Measurements from ENCODE around the gene GRIN1.

The GRIN1 gene

DNA sequence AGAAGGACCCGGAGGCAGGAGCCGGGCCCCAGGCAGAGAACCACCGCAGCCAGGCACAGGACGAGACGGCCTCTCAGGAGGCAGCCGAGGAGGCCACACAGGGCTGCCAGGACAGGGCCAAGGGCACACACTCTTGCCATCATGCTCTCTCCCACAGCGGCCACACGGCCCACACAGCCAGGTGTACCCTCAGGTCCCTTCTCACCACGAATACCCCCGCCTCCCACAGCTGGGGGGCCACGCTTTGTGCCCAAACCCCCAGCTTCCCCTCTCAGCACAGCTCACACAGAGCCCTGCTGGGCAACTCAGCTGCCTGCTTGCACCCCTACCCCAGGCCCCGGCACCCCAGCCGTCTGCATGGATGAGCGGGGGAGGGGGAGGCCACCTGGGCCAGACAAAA lies 54.8 kb downstream of the GRIN1 start:
- no peak for DNase-seq (ENCODE audit: low spot score)

DNA sequence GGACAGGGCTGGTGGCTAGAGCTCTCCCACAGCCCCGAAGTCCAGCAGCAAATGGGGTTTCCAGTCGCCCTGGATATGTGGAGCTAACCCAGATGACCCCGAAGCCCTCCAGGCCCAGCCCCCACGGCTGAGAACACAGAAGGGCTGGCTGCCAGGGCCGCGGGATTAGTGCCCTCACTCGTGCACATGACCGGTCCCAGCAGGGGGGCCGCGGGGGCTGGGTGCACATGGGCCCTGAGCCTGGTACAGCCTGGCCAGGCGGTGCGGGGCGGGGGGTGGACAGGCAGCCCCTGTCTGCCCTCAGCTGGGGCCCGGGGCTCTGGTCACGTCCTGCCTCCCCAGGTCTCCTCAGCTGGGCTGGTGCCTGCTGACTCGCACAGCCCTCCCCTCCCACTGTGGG lies 55.4 kb downstream of the GRIN1 start:
- DNase-seq (ENCODE audit: low spot score), result no peak

DNA sequence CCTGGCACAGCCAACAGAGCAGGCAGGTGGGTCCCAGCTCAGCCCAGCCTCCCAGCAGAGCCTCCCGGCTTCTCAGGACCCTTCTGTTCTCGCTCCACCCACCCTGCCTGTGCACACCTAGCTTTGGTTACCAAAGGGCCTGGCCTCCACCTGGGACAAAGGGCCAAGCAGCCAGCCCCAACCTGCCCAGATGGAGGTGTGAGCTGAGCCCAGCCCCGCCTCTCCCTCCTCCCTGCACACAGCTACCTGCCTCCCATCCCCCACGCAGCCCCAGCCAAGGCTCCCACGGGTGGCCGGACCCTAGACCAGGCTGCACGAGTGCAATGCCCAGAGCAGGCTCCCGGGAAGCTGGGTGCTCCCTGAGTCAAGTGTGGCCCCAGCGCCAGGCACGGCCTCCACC lies 56.0 kb downstream of the GRIN1 start:
- DNase-seq (ENCODE audit: low spot score), result no peak

DNA sequence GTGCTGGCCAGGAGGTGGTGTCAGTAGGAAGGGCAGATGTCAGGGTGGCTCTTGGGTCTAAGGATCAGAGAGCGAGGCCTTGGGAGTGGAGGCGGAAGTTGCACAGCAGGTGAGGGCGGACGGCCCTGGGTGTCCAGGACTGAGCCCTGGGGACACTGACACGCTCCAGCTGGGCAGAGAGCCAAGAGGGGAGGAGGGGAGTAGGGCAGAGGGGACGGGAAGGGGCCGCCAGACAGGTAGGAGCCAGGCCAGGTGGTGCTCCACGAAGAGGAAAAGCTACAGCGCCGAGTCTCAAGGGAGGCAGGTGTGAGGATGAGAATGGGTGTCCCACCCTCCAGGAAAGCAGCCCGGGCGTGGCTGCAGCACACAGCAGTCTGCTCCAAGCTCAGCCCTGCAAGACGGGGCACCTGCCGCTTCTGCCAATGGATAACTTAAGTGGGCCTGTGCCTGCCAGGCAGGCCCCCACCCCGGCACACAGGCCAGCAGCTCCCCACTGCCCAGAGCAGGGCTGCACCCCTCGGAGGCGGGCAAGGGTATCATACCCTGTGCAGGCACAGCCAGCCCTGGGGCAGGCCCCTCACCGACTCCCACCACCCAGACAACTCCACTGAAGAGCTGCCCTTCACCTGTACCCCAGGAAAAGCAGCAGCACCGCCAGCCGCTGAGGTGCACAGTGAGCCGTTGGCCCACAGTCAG lies 56.7 kb downstream of the GRIN1 start:
- DNase-seq (ENCODE audit: low spot score), result no peak

DNA sequence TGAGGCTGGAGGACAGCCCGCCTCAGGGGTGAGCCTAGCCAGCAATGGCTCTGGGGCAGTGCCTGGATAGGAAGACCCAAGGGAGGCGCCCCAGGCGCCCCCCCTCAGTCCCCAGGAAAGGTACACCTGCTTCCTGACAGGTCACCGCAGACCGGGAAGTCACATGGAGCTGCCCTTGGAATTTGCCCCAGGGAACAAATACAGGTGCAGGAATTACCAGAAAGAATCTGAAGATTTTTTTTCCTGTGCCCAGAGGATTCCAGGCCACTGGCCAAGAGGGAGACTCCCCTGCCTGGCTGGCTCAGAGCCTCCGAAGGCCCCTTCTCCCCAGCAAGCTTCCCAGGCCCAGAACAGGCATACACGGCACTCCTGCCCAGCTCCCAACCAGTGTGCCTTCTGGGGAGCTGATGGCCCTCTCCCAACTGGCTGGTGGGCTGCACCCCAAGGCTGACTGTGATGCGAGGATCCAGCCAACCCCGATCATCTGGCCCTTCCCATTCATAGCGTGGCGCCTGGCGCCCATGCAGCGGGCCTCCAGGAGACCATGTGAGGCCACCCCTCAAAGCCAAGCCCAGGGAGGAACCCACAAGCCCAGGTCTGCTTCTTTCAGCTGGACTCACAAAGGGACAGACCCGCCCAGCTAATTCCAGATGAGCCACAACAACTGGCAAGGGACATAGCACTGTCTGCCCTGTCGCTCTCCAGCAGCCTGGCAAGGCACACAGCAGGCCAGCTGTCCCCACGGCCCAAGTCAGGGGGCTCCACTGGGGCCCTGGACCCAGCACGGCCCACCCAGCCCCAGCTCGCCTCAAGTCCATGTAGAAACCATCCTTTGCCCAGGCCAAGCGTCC lies 59.3 kb downstream of the GRIN1 start:
- DNase-seq (ENCODE audit: low spot score), result no peak

DNA sequence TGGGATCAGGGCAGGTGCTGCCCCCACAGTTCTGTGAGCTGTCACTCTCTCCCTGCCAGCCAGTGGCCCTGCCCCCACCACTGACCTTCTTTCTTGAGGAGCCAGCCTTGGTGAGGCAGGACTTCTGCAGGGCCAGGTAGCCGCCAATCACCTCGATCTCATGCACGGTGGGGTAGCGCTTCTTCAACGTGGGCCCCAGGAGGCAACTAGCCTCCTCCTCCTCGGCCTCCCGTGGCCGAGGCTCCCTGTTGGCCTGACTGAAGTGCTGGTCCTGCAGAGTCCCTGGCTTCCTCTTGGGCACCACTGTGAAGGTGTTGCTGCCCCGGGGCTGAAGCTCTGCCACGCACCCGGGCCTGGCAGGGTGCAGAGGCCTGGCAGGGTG lies 59.9 kb downstream of the GRIN1 start:
- peak; percentile 61 for DNase-seq (ENCODE audit: low spot score)

DNA sequence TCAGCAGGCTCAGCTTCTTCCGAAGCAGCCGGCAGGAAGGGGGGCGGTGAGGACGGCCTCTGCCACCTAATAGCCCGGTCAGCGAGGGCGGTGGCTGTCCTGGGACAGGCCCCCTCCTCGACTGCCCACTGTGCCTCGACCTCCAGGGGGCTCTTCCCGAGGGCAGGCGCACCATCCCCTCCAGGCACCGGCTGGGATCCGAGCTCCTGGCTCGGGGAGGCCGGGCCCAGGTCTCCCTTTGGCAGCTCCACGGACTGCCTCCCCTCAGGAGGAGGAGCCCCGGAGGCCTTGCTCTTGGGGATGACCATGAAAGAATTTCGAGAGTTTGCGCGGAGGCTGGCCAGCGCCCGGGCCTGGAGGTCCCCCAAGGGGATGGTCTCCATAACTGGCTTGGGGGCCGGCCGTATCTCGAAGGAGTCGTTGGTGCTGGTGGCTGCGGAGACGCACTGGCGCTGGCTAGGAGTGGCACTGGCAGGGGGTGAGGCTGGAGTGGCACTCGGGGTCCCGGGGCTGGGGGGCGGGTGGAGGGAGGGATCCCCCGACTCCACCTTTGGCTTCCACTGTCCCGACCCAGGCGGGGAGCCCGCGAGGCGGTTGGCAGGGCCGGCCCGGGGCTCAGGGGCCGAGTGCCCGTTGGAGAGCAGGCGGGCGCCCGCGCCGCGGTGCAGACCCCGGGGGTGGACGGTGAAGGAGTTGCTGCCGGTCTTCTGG lies 60.6 kb downstream of the GRIN1 start:
- peak; percentile 65 for DNase-seq (ENCODE audit: low spot score)

DNA sequence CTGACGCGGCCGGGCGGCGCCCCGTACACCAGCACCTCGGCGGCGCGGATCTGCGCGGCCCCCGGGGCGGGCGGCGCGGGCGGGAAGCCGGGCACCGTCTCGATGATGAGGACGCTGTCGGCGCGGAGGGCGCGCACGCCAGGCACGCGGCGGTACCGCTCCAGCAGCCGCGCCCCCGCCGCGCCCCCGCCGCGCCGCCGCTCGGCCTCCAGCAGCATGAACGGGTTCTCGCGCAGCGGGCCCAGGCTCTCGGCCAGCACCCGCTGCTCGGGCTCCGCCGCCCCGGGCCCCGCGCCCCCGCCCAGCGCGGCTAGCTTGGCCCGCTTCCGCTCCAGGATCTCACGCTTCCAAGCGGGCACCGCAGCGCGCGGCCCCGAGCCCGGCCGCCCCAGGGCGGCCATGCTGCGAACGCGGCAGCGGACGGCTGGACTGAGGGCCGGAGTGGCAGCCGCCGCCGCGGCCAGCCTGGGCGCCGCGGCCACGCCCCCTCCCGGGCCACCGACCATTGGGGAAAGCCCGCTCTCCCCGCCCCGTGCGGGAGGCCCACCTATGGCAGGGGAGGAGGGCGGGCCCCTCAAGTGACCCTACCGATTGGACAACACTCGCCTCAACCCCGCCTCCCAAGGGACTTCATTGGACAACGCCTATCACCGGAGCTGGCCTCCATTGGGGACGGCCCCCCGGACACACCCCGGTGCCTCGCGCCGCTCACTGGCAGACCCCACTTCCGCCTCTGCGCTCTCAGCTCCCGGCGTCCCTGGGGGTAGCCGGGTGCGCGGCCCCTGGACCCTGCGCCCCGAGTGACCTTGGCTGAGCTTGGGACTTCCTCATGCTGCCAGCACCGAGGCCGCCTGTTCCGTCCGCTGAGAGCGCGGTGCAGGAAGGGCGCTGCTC lies 61.6 kb downstream of the GRIN1 start, which contains the start of gene TPRN:
TSS of gene TPRN (minus strand) at position 431 of the 894 bp plus-strand sequence. CDS start at position 401, 30 bp downstream.
- peak; percentile 100 for DNase-seq (ENCODE audit: low spot score)

DNA sequence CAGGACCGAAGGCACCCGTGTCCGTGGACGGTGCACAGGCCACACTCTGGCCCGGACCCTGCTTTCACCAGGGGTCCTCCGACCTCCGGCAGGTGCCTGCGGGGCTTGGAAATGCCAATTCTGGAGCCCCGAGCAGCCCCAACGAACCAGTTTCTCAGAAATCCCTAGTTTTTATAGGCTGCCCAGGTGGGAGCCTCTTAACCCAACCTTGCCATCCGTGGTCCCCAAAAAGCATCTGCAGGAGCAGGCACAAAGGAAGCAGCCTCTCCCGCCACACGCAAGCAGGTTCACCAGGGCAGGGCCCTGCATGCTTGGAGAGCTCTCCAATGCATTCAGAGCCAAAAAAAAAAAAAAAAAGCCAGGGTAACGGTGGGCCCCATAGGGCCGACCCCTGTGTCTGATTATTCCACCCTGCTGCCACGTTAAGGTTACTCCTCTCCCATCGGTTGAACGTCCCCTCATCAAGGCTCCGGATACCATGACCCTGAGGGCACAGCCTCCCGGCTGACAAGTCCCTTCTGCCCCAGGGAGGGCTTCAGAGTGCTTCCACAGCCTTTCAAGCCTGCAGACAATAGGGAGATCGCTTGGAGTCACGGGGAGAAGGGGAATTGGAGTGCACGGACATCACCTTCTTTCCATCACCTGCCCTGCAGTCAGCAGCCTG lies 62.4 kb downstream of the GRIN1 start:
- DNase-seq (ENCODE audit: low spot score), result peak; percentile 53

DNA sequence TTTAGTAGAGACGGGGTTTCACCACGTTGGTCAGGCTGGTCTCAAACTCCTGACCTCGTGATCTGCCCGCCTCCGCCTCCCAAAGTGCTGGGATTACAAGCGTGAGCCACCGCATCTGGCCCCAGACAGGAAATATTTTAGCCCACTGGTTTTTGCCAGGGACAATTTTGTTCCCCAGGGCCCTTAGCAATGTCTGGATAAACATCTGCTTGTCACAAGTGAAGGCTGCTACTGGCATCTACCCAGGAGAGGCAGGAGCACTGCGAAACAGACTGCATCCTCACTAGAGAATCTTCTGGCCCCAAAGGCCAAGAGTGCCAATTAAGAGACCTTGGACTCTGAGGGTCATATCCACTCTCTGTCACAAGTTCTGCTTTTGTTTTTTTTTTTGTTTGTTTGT lies 64.0 kb downstream of the GRIN1 start:
- no peak for DNase-seq (ENCODE audit: low spot score)

DNA sequence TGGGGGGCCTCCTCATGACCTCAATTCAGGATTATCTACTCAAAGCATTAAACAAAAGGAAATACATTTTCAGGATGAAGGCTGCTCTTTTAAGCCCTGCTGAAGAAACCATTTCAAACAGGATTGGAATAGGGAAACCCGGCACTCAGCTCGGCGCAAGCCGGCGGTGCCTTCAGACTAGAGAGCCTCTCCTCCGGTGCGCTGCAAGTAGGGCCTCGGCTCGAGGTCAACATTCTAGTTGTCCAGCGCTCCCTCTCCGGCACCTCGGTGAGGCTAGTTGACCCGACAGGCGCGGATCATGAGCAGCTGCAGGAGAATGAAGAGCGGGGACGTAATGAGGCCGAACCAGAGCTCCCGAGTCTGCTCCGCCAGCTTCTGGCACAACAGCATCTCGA lies 65.8 kb downstream of the GRIN1 start:
- no peak for DNase-seq (ENCODE audit: low spot score)

DNA sequence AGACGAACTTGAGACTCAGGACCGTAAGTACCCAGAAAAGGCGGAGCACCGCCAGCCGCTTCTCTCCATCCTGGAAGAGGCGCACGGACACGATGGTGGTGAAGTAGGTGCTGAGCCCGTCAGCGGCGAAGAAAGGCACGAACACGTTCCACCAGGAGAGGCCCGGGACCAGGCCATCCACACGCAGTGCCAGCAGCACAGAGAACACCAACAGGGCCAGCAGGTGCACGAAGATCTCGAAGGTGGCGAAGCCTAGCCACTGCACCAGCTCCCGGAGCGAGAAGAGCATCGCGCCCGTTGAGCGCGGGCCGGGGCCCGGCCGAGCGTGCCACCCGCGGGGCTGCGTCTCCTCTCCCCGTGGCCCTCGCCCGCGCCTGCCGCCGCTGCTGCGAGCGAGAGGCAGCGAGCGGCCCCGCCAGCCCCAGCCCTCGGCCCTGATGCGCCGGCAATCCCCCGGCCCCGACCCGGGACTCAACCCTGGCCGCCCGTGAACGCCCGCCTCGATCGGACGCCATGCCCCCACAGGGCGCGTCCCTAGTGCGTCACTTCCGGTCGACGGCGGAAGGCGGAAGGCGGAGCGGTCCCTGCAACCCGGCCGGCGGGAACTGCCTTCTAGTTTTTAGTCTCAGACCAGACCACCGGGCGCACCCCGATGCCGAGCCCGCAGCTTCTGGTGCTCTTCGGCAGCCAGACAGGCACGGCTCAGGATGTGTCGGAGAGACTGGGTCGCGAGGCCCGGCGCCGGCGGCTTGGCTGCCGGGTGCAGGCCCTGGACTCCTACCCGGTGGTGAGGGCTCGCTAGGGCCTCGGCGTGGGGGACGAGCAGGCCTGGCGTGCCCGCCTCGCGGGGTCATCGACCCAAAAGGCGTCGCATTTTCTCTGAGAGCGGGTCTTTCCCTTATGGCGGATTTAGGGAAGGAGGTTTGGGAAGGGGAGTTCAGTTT lies 66.4 kb downstream of the GRIN1 start, which contains the start of the genes NDOR1 and TMEM203:
TSS of gene NDOR1 (plus strand) at position 575 of the 944 bp plus-strand sequence. CDS start at position 653, 78 bp downstream.
TSS of gene TMEM203 (minus strand) at position 523 of the 944 bp plus-strand sequence. CDS start at position 289, 234 bp downstream.
- DNase-seq (ENCODE audit: low spot score), result peak; percentile 93

DNA sequence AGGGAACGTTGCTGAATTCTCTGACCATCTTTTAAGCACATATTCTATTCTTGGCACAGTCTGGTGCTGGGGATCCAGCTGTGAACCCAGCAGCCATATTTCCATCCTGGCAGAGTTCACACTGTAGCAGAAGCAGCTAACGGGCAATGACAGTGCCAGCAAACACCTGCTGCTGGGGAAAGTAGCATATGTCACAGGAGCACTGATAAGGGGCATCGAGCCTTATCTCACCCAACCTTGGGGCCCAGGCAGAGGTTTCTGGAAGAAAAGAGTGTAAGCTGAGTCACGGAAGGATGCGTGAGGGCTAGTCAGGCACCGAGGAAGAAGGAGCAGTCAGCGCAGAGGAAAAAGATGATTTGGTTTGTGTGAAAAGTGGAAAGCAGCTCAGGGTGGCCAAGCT lies 67.6 kb downstream of the GRIN1 start:
- DNase-seq (ENCODE audit: low spot score), result no peak

DNA sequence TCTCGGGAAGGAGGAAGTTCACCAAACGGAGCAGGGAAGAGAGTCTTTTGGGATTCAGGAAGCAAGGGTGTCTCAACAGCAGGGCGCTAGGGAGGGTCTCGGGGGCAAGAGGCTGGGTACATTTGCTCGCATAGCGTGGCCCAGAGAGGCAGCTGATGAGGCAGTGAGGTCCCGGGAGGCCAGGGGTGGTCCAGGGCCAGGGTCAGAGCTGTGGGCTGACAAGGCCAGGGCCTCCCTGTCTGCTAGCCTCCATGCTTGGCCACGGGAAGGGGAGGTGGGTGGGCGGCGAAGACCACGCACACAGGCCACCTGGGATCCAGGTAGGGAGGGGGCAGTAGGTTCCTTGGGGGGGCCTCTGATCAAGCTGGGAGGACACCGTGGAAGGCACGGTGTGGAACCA lies 72.6 kb downstream of the GRIN1 start:
- DNase-seq (ENCODE audit: low spot score), result no peak

DNA sequence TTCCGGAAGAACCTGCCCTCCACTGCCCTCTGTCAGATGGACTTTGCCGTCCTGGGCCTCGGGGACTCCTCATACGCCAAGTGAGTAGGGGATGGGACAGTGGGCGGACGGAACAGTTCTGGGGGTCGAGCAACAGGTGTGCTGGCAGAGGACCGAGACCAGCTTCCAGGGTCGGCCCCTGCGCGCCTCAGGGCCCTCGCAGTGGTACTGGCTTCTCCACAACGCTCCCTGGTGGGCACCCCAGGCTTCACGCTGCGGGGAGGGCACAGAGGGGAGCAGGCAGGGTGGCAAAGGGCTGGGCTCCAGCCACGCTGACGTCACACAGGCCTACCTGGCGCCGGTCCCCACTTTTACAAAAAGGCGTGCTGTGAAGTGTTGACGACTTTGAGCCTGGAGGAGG lies 73.6 kb downstream of the GRIN1 start:
- no peak for DNase-seq (ENCODE audit: low spot score)

DNA sequence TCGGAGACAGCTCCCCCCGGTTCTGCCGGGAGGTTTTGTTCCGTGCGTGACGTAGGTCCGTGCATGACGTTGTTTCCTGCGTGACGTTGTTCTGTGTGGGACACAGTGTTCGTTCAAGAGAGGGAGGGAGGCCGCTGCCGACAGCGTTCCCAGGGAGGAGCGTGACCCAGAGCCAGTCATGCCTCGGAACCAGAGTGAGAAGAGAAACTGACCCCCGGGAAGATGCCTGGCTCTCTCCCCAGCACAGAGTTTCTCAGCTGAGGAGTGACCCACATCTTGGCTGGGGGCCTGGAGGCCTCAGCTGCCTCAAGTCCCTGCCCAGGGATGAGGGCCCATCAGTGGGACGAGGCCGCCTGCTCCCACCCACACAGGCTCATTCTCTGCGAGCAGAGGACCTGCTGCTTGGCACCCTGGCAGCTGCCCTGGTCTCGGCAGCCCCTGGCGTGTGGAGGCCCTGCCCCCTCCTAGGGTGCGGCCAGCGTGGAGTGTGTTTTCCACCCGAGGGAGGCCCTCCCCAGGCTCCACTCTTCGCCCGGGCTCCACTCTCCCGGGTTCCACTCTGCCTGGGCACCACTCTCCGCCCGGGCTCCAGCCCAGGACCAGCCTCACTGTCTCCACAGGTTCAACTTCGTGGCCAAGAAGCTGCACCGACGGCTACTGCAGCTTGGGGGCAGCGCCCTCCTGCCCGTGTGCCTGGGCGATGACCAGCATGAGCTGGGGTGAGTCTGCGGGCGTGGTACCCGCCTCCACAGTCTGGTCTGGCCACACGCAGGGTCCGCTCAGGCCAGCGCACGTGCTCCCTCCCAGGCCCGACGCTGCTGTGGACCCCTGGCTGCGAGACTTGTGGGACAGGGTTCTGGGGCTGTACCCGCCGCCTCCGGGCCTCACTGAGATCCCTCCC lies 74.5 kb downstream of the GRIN1 start:
- peak; percentile 62 for DNase-seq (ENCODE audit: low spot score)

DNA sequence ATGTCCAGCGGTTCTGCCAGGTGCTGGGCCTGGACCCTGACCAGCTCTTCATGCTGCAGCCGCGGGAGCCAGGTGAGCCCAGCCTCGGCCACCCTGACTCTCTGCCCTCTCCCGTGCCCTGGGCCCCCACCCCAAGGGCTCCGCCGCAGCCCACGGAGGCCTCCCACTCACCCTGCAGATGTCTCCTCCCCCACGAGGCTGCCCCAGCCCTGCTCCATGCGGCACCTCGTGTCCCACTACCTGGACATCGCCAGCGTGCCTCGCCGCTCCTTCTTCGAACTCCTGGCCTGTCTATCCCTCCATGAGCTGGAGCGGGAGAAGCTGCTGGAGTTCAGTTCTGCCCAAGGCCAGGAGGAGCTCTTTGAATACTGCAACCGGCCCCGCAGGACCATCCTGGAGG lies 75.7 kb downstream of the GRIN1 start:
- DNase-seq (ENCODE audit: low spot score), result no peak

DNA sequence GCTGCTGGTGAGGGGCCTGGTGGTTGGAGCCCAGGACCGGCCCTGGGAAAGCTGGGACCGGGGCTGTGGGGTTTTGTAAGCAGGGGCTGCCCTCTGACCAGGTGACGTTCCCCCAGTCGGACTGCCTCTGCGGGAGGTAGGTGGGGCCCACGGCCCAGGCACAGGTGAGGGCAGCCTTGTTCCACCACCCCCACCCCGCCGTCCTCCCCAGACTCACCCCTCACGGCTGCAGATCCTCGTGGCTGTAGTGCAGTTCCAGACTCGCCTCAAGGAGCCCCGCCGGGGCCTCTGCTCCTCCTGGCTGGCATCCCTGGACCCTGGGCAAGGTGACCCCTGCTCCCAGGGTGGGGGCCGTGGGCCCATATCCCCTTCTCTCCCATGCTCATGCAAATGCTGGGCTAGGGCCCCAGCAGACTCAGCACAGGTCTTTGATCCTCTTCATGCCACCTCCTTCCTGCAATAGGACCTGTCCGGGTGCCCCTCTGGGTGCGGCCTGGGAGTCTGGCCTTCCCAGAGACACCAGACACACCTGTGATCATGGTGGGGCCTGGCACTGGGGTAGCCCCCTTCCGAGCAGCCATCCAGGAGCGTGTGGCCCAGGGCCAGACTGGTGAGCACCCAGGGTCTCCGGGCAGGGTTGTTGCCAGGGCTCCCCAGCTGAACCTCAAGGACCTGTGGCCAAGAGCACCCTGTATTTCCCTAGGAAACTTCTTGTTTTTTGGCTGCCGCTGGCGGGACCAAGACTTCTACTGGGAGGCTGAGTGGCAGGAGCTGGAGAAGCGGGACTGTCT lies 76.4 kb downstream of the GRIN1 start:
- no peak for DNase-seq (ENCODE audit: low spot score)
